Glomerular visceral epithelial cell (primary cell): ENCODE results near the gene TP53I11.

Experiments
- DNase-seq: peaks from one replicate; pipeline ENCODE4 v3.0.0-alpha.2; 2016; ENCODE audit errors: extremely low spot score

The TP53I11 gene

GRCh38 chr11:44950625-44951476 lies at the start of gene TP53I11:
TSS of gene TP53I11 (minus strand) at chr11:44950883. CDS start at chr11:44938335, 12,548 bp downstream.
- peak; percentile 45 for DNase-seq

DNA sequence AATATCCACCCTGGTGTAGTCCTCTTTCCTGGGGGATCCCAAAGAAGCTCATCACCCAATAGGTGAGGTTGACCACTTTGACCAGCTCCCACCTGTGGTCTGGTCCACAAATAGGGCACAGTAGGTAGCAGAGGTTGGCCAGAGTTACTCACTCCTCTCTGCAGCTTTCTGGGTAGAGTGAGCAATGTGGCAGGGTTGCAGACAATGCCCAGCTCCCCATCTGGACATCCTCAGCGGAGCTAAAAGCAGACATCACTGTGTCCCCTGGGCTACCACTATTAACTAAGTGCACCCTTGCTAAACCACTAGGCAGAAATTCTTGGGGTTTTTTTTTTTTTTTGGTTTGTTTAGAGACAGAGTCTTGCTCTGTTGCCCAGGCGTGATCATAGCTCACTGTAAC lies 48.4 kb upstream of the TP53I11 start:
- no peak for DNase-seq

DNA sequence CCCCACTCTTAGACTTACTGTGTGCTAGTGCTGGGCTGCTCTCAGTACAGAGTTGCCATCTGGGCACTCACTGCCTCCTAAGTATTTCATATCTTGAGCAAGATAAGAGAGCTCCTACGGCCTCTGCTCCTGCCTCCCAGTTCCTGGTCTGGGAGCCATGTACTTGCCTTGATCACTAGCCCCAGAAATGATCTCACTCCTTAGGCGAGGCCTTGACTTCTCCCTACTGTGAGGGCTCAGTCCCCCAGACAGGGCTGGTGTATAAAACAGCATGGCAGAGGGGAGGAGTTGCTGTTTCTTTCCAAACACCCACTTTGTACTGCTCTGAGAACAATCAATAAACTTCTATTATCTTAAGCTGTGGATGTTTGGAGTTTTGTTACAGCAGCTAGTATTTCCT lies 47.4 kb upstream of the TP53I11 start:
- no peak for DNase-seq

DNA sequence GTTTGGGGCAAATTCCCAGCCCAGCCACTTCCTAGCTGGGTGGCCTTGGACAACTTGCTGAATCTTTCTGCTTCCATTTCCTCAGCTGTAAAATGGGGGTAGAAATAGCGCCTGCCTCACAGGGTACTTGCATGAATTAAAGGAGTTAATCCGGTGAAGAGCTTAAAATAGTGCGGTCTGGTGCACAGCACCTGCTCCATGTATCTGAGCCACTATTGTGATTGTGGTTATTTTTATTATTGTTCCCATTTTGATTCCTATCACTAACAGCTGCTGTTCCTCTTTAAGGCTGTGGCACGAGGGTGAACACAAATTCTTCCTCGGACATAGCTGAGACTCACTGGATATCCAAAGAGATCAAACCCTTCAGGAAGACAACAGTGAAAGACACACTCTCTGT lies 46.9 kb upstream of the TP53I11 start:
- no peak for DNase-seq

- DNase-seq, result no peak
These were observed 44.1 kb upstream of the TP53I11 start for GRCh38 chr11:44994753-44995152.

DNA sequence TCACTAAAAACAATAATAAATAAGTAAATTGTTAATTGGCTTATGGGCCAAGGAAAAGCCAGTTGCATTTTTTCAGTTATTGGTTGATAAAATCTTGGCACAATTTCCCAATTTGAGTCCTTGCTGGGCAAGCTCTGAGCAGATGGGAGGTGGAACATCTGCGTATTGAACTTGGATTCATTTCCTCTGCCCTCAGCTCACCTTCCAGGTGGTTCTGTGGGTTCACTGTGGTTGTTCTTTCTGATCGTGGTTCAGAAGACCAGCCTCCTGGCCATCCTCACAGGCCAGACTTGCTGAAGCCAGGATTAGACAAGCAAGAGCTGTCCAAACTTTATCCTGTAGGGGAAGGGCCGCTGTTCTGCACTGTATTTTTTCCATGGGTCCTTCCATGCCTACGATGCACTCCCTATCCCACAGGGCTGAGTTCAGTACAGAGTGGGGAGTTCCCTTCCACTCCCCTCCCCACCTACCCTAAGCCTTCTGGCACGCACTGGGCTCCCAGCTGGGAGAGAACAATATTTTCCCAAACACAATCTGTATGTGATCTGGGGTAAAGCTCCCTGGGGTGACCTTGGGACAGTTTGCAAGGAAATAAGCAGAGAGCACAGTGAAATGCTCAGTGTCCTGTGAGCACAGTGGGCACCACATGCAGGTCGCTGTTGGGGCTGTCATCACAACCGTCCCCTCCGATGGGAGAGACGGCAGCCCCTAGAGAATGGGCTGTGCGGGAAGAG lies 43.5 kb upstream of the TP53I11 start:
- no peak for DNase-seq

DNA sequence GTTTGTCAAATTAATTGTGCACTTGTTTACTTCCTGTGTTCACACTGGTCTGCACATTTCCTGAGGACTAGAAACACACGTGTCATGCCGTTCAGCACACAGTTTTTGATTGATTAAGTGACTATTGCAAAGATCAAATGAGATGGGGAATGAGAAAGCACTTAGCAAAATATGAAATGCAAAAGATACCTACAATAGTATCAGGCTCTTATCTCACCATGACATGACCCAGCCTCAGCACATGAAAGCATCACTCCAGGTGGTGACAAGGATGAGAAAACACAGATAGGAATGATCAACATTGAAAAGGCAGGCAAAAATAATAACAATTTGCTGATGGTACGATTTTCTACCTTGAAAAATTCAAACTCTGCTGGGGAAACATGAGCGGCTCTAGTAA lies 42.1 kb upstream of the TP53I11 start:
- DNase-seq, result no peak

DNA sequence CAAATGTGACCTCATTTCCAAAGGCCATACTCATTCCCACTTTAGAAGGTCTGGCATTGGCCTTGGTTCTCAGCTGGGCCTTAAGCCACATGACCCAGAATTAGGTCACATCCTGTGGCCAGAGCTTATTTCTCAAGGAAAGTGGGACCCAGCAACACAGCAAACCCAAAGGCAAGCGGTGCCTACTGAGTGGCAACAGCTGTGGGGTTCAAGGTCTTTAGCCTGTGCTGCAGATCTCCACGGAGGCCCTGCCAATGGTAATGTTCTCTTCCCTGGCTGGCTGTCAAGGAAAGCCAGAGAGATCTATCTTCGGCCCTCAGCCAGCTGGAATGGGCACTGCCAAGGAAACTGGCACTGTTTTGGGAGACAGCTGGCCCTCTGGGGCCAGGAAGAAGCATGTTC lies 41.5 kb upstream of the TP53I11 start:
- DNase-seq, result no peak

DNA sequence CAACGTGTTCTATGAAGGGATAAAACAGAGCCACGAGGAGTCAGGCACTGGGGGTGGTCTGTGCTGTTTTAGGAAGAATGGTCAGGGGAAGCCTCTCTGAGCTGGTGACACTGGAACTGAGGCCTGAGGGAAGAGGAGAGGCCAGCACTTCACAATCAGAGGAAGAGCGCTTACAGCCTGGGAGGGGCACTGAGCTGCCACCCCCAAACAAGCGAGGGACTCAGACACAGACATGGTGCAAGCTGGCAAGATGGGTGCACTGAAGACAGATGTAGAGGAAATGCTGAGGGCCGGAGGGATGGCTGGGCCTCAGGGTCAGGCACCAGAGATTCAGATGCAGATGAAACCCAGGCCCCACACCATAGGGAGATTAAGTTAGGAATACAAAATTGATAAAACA lies 40.0 kb upstream of the TP53I11 start:
- no peak for DNase-seq

DNA sequence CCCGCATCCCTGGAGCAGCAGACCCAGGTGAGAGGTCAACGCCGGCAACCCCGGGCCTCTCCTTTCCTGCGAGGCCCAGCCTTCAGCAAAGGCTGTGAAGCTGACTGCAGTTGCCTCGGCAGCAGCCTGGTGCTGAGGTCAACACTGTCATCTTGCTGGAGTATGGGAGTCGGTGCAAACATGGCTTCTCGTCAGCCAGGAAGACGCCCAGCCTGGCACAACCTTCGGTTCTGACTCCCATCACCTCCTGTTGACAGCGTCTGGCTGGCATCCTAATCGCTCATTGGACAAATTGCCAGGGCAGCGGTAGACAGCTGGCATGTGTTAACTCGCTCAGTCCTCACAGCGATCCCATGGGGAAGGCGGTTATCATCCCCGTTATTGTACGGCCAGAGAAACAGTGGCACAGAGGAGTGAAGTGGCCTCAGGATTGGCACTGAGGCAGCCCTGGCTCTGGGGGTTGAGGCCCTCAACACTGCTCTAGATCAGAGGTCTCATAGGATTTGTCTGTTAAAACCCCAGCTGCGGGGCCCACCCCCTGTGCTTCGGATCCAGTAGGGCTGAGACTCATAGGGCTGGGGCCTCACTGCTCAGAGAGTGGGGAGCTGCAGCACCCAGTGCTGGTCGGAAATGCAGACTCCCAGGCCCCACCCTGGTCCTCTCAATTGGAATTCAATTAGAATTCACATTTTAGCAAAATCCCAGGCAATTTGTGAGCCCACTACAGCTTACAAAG lies 39.3 kb upstream of the TP53I11 start:
- no peak for DNase-seq

- DNase-seq, result no peak
These were observed 38.4 kb upstream of the TP53I11 start for GRCh38 chr11:44988981-44989635.

GRCh38 chr11:44988111-44988510 lies 37.4 kb upstream of the TP53I11 start:
- DNase-seq, result no peak

DNA sequence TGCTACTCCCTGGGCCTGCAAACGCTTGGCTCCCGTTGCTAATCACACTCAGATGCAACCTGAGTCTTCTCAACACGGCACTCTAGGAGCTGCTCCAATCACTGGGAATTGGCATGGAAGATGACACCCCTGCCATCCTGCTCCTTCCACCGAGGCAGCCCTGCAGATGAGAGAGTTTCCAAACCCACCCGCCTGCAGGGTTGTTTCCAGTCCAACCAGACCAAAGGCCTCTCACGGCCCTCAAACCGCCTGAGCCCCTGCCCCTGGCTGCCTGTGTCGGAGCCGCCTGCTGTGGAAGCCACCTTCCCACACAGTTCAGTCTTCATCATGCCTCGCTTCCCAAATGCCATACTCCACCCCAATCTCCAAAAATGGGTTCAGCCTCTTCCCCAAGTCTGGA lies 36.8 kb upstream of the TP53I11 start:
- DNase-seq, result no peak

GRCh38 chr11:44986315-44986714 lies 35.6 kb upstream of the TP53I11 start:
- DNase-seq, result no peak

DNA sequence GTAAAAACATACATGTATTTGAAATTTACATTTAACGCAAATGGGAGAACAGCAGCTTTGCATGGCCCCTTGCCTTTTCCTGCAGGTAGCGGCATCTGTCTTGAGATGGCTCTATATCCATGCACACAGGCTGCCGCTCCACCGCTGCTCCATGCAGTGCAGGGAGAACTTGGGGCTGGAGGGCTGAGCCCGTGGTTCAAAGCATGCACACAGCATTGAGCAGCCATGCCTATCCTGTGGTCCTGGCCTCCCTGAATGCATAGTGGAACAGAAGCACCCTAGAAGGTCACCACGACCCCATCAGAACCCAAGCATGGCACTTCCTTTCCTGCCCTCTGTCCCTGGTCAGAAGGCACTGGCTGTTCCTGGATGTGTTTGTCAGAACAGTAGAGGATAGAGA lies 35.0 kb upstream of the TP53I11 start:
- no peak for DNase-seq

DNA sequence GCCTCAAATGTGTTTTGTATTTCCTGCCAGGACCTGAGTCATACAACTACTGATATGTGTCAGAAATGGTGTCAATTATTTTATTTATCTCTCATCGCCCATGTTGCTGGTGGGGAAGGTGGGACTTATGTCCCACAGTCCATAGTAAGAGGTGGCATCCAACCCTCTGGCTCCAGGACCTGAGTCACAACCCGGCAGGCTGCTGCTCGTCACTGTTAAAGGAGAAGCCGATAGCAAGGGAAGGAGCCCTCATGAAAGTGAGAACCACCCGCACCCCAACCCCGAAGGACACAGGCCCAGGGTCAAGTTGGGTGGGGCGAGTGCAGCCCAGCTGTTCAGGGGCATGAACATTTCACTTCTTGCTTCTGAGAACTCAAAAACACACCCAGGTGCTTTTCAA lies 33.1 kb upstream of the TP53I11 start:
- no peak for DNase-seq

DNA sequence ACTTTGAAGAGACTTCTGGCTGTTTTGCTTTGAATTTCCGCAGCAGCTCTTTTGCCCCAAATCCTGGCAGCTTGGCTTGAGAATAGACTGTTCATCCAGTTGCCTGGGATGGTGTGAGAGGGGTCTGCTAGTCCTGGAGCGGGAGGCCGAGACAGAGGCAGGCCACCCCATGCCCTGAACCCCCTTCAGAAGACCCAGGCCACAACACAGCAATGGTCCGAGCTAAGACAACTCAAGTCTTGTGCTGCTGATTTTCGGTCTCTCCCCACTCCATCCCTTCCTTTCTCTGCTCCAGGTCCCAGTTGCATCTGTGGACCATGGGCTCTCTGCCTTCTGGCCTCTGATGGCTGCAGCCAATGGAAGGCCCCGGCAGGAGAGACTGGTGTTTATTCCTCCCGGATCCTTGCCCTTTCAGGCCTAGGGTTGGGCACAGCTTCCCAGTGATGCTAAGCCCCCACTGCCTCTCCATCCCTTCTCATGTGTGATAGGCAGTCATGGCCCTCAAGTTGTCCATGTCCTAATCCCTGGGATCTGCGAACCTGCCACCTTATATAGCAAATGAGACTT lies 31.9 kb upstream of the TP53I11 start:
- DNase-seq, result no peak

DNA sequence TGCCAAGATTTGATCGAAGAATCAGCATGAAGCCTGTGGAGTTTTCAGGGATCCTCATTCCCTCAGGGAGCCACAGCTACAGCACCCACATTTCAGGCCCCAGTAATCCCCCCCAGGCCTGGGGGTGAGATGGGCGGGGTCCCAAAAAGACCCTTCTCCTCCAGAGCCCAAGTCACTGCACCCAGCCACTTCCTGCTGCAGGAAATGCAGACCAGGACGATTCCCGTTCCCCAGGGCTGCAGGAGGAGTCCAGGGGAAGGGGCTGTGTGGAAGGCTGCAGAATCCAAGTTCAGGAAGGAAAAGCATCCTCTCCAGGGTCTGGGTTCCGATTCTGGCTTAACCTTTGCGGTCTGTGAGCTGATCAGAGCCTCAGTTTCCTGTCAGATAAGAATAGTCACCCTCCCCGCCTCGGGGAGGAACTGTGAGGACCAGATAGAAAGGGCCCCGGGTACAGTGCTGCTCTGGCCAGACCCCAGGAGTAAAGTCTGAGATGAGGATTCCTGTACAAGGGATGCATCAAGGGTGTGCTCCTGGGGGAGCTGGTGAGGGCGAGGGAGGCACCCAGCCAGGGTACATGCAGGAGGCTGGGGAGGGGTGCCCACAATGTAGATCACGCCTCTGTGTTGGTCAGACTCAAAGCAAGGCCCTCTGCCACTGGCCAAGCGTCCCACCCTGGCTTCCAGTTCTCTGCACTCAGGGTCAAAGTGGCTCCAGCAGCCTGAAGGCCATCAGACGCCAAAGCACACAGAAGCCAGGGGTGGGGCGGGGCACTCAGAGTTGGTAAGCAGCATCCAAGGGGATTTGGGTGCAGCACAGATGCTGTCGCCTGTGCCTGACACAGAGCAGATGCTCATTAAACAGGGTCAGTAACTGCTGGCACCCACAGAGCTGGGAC lies 30.1 kb upstream of the TP53I11 start:
- no peak for DNase-seq

DNA sequence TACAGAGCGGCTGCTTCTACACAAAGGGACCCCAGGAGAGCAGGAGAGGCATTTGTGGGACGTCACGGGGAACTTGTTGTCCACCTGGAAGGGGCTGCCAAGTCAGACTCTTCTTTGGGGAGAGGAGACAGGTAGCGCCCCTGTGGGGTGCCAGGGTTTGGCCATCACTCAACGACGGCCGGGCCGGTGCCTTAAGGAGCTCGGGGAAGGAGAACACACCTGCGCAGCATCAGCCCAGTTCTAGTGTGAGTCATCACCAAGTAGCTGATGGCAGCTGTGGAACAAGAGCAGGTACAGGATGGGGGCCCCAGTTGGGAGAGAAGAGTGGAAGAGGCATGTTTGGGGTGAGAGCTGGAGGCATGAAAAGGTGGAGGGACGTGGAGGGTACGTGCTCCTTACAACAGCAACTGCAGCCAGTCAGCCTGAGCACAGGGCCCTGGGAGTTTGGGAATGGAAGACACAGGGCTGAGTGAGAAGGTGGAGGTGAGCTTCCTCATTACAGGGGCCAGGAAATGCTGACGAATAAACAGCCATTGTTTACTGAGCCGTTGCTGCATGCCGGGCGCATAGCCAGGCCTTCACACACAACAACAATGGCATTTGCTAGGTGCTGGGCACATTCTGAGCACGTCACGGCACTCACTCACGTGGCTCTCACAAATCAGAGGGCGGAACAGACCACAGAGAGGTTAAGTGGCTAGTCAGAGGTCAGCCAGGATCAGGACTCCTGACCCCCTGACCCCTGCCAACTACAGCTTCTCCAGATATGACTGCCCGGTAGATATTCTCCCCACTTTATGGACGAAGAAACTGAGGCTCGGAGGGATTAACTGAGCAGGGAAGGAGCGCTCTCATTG lies 29.1 kb upstream of the TP53I11 start:
- DNase-seq, result no peak

GRCh38 chr11:44978961-44979331 lies 28.3 kb upstream of the TP53I11 start:
- peak; percentile 5 for DNase-seq
